ENCODE data around the gene PTF1A. TPM values are rescaled to one million over a fixed set of nuclear protein-coding genes. Genes with fewer than 3 reads are reported as not detected.
"Not testable (repeated sequence)": the region's sequence is repeated elsewhere in the genome, so short reads cannot be mapped to it uniquely, and the experiment has no call there.

Gene PTF1A

GRCh38 chr10:23241779-23242178 lies 49.7 kb downstream of the PTF1A start:
- H3K36me3 ChIP-seq (replicated peaks in 1 of 2; ENCODE audit: control insufficient read depth in 2 of 2, insufficient read depth in 2 of 2, low read length in 2 of 2); H3K27ac ChIP-seq (replicated peaks; ENCODE audit: low read length); H3K23ac ChIP-seq (ENCODE audit: low read depth, low read length, poor library complexity); H4K8ac ChIP-seq (ENCODE audit: low read depth, low read length); H2AK5ac ChIP-seq (ENCODE audit: low read depth, low read length); H2BK15ac ChIP-seq (ENCODE audit: low read length); H3K4me2 ChIP-seq (ENCODE audit: insufficient read depth, low read length, poor library complexity, severe bottlenecking); H3K9ac ChIP-seq (ENCODE audit: low read depth, low read length, poor library complexity); H3K4ac ChIP-seq (ENCODE audit: low read length); H3K4me3 ChIP-seq (ENCODE audit: low read length in 2 of 2); H2AFZ ChIP-seq (ENCODE audit: low read length); H2BK12ac ChIP-seq (ENCODE audit: low read length); H2BK120ac ChIP-seq (ENCODE audit: low read depth, low read length); H3K27me3 ChIP-seq (ENCODE audit: control insufficient read depth in 3 of 3, insufficient read depth in 3 of 3, low read depth in 1 of 3, low read length in 3 of 3); H2BK5ac ChIP-seq (ENCODE audit: low read length); H3K79me1 ChIP-seq (ENCODE audit: low read depth, low read length); H3K18ac ChIP-seq (ENCODE audit: low read length); H4K91ac ChIP-seq (ENCODE audit: low read depth, low read length, poor library complexity); H3K9me3 ChIP-seq (replicated peaks in 1 of 2; ENCODE audit: control insufficient read depth in 2 of 2, insufficient read depth in 1 of 2, low read depth in 1 of 2, low read length in 2 of 2); H3K4me1 ChIP-seq (ENCODE audit: control insufficient read depth in 2 of 2, insufficient read depth in 1 of 2, low read depth in 1 of 2, low read length in 2 of 2); DNase-seq (ENCODE audit: low spot score); H3K14ac ChIP-seq (ENCODE audit: low read length): not testable (repeated sequence)
- no CpG with 5 or more reads among the region's 1 CpG for WGBS, 2 donors (ENCODE audit: extremely low coverage in 2 of 2, insufficient read length in 2 of 2, insufficient replicate concordance in 1 of 2)

Small RNA genes lying within 50 kb of the gene (small RNA-seq; reads per million reads assigned to genes)
- gene RF00561 (ENCODE audit: insufficient read depth): not detected

All from neuronal stem cell (in vitro differentiated cells).